H1 (cell line): ENCODE results near the gene GRIN2C. TPM values are rescaled to one million over a fixed set of nuclear protein-coding genes. Genes with fewer than 3 reads are reported as not detected.

ENCODE experiments used
- FOSL1 ChIP-seq: IDR thresholded peaks from 2 replicates; pipeline ENCODE4 v1.6.1; 2011; ENCODE audit warnings: mild to moderate bottlenecking, low read depth, low read length, moderate library complexity; ENCODE audit not compliant: insufficient read depth
- GTF2F1 ChIP-seq: IDR thresholded peaks from 2 replicates; pipeline ENCODE4 v1.6.1; 2012; ENCODE audit warnings: low read depth, low read length, improper control_type of control experiment, borderline replicate concordance
- RAD21 ChIP-seq, 2 experiments: IDR thresholded peaks in 1 of 2; conservative IDR thresholded peaks in 1 of 2; 2 replicates each; pipeline ENCODE4 v1.6.1; 2011; ENCODE audit warnings: low read depth in 2 of 2, low read length in 2 of 2, improper control_type of control experiment in 1 of 2, inconsistent platforms in 1 of 2, mild to moderate bottlenecking in 1 of 2, moderate library complexity in 1 of 2
- polyA plus RNA-seq, 7 experiments: library from polyadenylated mRNA; depleted of rRNA in 3 of 7; stranded (reverse) in 5 of 7; unstranded in 2 of 7; fragments of >200 nt in 5 of 7; fragments of 200-250 nt in 2 of 7; gene quantifications; 1 replicate in 5 of 7; 2 replicates in 1 of 7; 4 replicates in 1 of 7; pipeline versions ENCODE4 v1.2.1 to v1.2.3, GENCODE V29; 2011 to 2013; ENCODE audit warnings: missing spikeins in 2 of 7, mixed read lengths in 2 of 7
- total RNA-seq: library from RNA; stranded (reverse); fragmentation: NEBNext Ultra II Directional; extraction: Animal tissue kit (Norgen Biotek cat#: 25700); gene quantifications from 2 replicates; pipeline ENCODE4 v1.2.1, GENCODE V29; 2021
- TF ChIP-seq, protein P1 (sequence below): fragments of 300-600 bp; sonication (generic); IDR thresholded peaks from 2 replicates; pipeline ENCODE4 v1.7.1; 2012; ENCODE audit warnings: low read length, moderate library complexity, mild to moderate bottlenecking, inconsistent platforms; ENCODE audit not compliant: insufficient replicate concordance

GRIN2C gene
- total and polyA plus RNA-seq, 2 of the 8 experiments (the other 6 are each of a cell fraction or from before 2014, with no cell fraction given), result 0.06 to 0.07 TPM

DNA sequence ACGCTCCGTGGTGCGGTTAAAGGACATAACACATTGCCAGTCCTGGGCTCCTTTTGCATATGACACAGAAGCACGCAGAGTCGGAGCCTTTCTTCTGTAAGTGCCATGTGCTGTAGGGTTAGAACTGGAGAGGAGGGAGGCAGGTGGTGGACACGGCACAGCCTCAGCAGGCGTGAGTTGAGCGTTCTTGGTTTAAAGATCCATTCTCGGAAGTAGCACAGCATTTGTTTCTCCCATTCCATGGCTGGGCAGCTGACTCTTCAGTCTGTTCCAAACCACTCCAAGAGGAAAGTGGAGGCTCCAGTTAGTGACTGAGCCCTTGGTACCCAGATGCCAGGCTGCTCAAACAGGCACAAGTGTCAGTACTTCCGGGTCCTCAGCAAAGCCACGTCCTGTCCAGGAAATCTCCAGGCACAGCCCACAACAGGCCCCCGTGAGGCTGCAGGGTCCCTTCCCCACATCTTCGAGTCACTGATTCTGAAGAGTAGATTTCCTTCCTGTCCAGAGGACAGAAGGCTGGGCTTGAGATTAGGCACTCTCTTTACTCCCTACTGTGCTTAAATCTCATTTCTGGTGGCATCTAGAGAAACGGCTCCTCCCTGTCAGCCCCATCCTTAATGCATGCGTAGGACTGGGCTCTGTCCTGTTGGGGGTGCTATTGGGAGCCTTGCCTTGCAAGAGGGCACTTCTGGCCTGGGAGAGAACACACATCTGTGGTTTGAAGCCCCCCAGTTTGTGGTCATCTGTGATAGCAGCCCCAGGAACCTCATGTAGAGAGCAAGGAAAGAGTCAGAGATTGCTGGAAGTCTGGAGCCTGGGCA, 43.9 kb downstream of the GRIN2C start (continued):
- TF ChIP-seq, protein P1, sequence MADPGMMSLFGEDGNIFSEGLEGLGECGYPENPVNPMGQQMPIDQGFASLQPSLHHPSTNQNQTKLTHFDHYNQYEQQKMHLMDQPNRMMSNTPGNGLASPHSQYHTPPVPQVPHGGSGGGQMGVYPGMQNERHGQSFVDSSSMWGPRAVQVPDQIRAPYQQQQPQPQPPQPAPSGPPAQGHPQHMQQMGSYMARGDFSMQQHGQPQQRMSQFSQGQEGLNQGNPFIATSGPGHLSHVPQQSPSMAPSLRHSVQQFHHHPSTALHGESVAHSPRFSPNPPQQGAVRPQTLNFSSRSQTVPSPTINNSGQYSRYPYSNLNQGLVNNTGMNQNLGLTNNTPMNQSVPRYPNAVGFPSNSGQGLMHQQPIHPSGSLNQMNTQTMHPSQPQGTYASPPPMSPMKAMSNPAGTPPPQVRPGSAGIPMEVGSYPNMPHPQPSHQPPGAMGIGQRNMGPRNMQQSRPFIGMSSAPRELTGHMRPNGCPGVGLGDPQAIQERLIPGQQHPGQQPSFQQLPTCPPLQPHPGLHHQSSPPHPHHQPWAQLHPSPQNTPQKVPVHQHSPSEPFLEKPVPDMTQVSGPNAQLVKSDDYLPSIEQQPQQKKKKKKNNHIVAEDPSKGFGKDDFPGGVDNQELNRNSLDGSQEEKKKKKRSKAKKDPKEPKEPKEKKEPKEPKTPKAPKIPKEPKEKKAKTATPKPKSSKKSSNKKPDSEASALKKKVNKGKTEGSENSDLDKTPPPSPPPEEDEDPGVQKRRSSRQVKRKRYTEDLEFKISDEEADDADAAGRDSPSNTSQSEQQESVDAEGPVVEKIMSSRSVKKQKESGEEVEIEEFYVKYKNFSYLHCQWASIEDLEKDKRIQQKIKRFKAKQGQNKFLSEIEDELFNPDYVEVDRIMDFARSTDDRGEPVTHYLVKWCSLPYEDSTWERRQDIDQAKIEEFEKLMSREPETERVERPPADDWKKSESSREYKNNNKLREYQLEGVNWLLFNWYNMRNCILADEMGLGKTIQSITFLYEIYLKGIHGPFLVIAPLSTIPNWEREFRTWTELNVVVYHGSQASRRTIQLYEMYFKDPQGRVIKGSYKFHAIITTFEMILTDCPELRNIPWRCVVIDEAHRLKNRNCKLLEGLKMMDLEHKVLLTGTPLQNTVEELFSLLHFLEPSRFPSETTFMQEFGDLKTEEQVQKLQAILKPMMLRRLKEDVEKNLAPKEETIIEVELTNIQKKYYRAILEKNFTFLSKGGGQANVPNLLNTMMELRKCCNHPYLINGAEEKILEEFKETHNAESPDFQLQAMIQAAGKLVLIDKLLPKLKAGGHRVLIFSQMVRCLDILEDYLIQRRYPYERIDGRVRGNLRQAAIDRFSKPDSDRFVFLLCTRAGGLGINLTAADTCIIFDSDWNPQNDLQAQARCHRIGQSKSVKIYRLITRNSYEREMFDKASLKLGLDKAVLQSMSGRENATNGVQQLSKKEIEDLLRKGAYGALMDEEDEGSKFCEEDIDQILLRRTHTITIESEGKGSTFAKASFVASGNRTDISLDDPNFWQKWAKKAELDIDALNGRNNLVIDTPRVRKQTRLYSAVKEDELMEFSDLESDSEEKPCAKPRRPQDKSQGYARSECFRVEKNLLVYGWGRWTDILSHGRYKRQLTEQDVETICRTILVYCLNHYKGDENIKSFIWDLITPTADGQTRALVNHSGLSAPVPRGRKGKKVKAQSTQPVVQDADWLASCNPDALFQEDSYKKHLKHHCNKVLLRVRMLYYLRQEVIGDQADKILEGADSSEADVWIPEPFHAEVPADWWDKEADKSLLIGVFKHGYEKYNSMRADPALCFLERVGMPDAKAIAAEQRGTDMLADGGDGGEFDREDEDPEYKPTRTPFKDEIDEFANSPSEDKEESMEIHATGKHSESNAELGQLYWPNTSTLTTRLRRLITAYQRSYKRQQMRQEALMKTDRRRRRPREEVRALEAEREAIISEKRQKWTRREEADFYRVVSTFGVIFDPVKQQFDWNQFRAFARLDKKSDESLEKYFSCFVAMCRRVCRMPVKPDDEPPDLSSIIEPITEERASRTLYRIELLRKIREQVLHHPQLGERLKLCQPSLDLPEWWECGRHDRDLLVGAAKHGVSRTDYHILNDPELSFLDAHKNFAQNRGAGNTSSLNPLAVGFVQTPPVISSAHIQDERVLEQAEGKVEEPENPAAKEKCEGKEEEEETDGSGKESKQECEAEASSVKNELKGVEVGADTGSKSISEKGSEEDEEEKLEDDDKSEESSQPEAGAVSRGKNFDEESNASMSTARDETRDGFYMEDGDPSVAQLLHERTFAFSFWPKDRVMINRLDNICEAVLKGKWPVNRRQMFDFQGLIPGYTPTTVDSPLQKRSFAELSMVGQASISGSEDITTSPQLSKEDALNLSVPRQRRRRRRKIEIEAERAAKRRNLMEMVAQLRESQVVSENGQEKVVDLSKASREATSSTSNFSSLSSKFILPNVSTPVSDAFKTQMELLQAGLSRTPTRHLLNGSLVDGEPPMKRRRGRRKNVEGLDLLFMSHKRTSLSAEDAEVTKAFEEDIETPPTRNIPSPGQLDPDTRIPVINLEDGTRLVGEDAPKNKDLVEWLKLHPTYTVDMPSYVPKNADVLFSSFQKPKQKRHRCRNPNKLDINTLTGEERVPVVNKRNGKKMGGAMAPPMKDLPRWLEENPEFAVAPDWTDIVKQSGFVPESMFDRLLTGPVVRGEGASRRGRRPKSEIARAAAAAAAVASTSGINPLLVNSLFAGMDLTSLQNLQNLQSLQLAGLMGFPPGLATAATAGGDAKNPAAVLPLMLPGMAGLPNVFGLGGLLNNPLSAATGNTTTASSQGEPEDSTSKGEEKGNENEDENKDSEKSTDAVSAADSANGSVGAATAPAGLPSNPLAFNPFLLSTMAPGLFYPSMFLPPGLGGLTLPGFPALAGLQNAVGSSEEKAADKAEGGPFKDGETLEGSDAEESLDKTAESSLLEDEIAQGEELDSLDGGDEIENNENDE, result no peak
- no peak for TF ChIP-seq FOSL1
- peak; percentile 58 to 61 for TF ChIP-seq RAD21 (IDR thresholded peaks at IDR 0.05 in 1 of 2, conservative IDR thresholded peaks at IDR 0.05 in 1 of 2; ENCODE audit: low read depth in 2 of 2, low read length in 2 of 2)
- no peak for TF ChIP-seq GTF2F1
